Neural progenitor cell (in vitro differentiated cells): ENCODE results near the gene MACIR. TPM values are rescaled to one million over a fixed set of nuclear protein-coding genes. Genes with fewer than 3 reads are reported as not detected.

ENCODE experiments used
- DNase-seq: peaks from one replicate; pipeline ENCODE4 v3.0.0-alpha.2; 2016; ENCODE audit warnings: low spot score
- H2AFZ ChIP-seq: fragments of 200-600 bp; sonication (generic); replicated peaks from 2 replicates; pipeline ENCODE4 v1.6.1; 2016; ENCODE audit warnings: antibody characterized with exemption
- H3F3A ChIP-seq: fragments of 200-600 bp; sonication (generic); 2 replicates; pipeline ENCODE4 v1.6.1; 2016; ENCODE audit warnings: antibody characterized with exemption, low read depth
- H3K27ac ChIP-seq: fragments of 200-600 bp; sonication (generic); 2 replicates; pipeline ENCODE4 v1.5.1; 2016; ENCODE audit warnings: mild to moderate bottlenecking
- H3K27me3 ChIP-seq: fragments of 200-600 bp; sonication (generic); 2 replicates; pipeline ENCODE4 v1.6.1; 2016; ENCODE audit warnings: mild to moderate bottlenecking, moderate library complexity
- H3K36me3 ChIP-seq: fragments of 200-600 bp; sonication (generic); 2 replicates; pipeline ENCODE4 v1.5.1; 2016
- H3K4me1 ChIP-seq: fragments of 200-600 bp; sonication (generic); 2 replicates; pipeline ENCODE4 v1.6.1; 2016; ENCODE audit warnings: mixed run types
- H3K4me2 ChIP-seq: fragments of 200-600 bp; sonication (generic); 2 replicates; pipeline ENCODE4 v1.6.1; 2016
- H3K4me3 ChIP-seq: fragments of 200-600 bp; sonication (generic); 2 replicates; pipeline ENCODE4 v1.5.1; 2016
- H3K79me2 ChIP-seq: fragments of 200-600 bp; sonication (generic); 2 replicates; pipeline ENCODE4 v1.6.1; 2016; ENCODE audit warnings: low read depth
- H3K9ac ChIP-seq: fragments of 200-600 bp; sonication (generic); 2 replicates; pipeline ENCODE4 v1.6.1; 2016
- H3K9me3 ChIP-seq: fragments of 200-600 bp; sonication (generic); 2 replicates; pipeline ENCODE4 v1.5.1; 2016; ENCODE audit warnings: low read depth
- H4K20me1 ChIP-seq: fragments of 200-600 bp; sonication (generic); 2 replicates; pipeline ENCODE4 v1.6.1; 2016; ENCODE audit warnings: low read depth
- H3K27ac Mint-ChIP-seq: 3 replicates; pipeline ENCODE4 v1.8.0; 2021; ENCODE audit warnings: mixed read lengths
- H3K27me3 Mint-ChIP-seq: 2 replicates; pipeline ENCODE4 v1.8.0; 2022; ENCODE audit warnings: low read depth, mild to moderate bottlenecking, inconsistent platforms, moderate library complexity, mixed read lengths; ENCODE audit not compliant: insufficient read depth
- H3K36me3 Mint-ChIP-seq: 3 replicates; pipeline ENCODE4 v1.8.0; 2021; ENCODE audit warnings: mixed read lengths
- H3K4me1 Mint-ChIP-seq: 3 replicates; pipeline ENCODE4 v1.8.0; 2021; ENCODE audit warnings: mixed read lengths
- H3K4me3 Mint-ChIP-seq: 3 replicates; pipeline ENCODE4 v1.8.0; 2021; ENCODE audit warnings: mild to moderate bottlenecking, moderate library complexity, mixed read lengths
- H3K9me3 Mint-ChIP-seq: 3 replicates; pipeline ENCODE4 v1.8.0; 2020; ENCODE audit warnings: mixed read lengths
- CTCF ChIP-seq: fragments of 200-600 bp; sonication (generic); IDR thresholded peaks from 2 replicates; pipeline ENCODE4 v1.5.1; 2017; ENCODE audit warnings: antibody characterized with exemption, mild to moderate bottlenecking
- EZH2 ChIP-seq: fragments of 200-600 bp; sonication (generic); IDR thresholded peaks from 2 replicates; pipeline ENCODE4 v1.6.1; 2017; ENCODE audit warnings: antibody characterized with exemption, mild to moderate bottlenecking, moderate library complexity
- EZH2phosphoT487 ChIP-seq: fragments of 200-600 bp; sonication (generic); IDR thresholded peaks from 2 replicates; pipeline ENCODE4 v1.6.1; 2017; ENCODE audit warnings: antibody characterized with exemption
- total RNA-seq: library from RNA; depleted of rRNA; stranded (reverse); fragments of >200 nt; gene quantifications from 2 replicates; pipeline ENCODE4 v1.2.3, GENCODE V29; 2015; ENCODE audit warnings: low replicate concordance

Gene MACIR
- total RNA-seq, 1 donor from 2014 or later = 26.3 TPM

- Histone ChIP-seq H3K27me3 (no peaks in the 10 kb centered on the region), H3K4me2 (no peak overlapping the region), H3K27ac (no peak overlapping the region), H3K9ac (no peak overlapping the region), H3F3A (no peaks in the 10 kb centered on the region), H3K9me3 (no peaks in the 10 kb centered on the region), H3K4me1 (no peaks in the 10 kb centered on the region), H3K36me3 (no peaks in the 10 kb centered on the region), H4K20me1 (no peaks in the 10 kb centered on the region), H3K4me3 (no peak overlapping the region), H2AFZ (no peak overlapping the region), H3K79me2 (no peaks in the 10 kb centered on the region)
- no peak overlapping the region for H3K4me3 Mint-ChIP-seq
- TF ChIP-seq EZH2phosphoT487 (no peak), CTCF (no peak), EZH2 (no peak)
- no peaks in the 10 kb centered on the region for H3K27me3 Mint-ChIP-seq
- H3K9me3 Mint-ChIP-seq = peaks cover 3% of the 10 kb centered on the region
- no peaks in the 10 kb centered on the region for H3K36me3 Mint-ChIP-seq
- no peak overlapping the region for H3K27ac Mint-ChIP-seq
- peaks cover 6% of the 10 kb centered on the region for H3K4me1 Mint-ChIP-seq
- no peak for DNase-seq
Measured at GRCh38 chr5:103245761-103246160, 12.8 kb upstream of the MACIR start.

GRCh38 chr5:103247118-103247517, 11.4 kb upstream of the MACIR start:
- Histone ChIP-seq H3K4me2 (no peak overlapping the region), H3K4me1 (no peaks in the 10 kb centered on the region), H3K4me3 (no peak overlapping the region), H3K27ac (no peak overlapping the region), H3K9ac (no peak overlapping the region), H2AFZ (no peak overlapping the region), H3K36me3 (no peaks in the 10 kb centered on the region), H3F3A (no peaks in the 10 kb centered on the region), H3K79me2 (no peaks in the 10 kb centered on the region), H3K27me3 (no peaks in the 10 kb centered on the region), H4K20me1 (no peaks in the 10 kb centered on the region), H3K9me3 (no peaks in the 10 kb centered on the region)
- H3K9me3 Mint-ChIP-seq = peaks cover under 1% of the 10 kb centered on the region
- H3K4me1 Mint-ChIP-seq = peaks cover 6% of the 10 kb centered on the region
- H3K27me3 Mint-ChIP-seq = peaks cover 2% of the 10 kb centered on the region
- TF ChIP-seq CTCF (no peak), EZH2phosphoT487 (no peak), EZH2 (no peak)
- H3K36me3 Mint-ChIP-seq = no peaks in the 10 kb centered on the region
- DNase-seq = no peak
- H3K4me3 Mint-ChIP-seq = no peak overlapping the region
- H3K27ac Mint-ChIP-seq = no peak overlapping the region

- TF ChIP-seq EZH2 (no peak), CTCF (no peak), EZH2phosphoT487 (no peak)
- Histone ChIP-seq H3K9ac (no peak overlapping the region), H3K79me2 (no peaks in the 10 kb centered on the region), H3K9me3 (no peaks in the 10 kb centered on the region), H3K27ac (no peak overlapping the region), H3K36me3 (no peaks in the 10 kb centered on the region), H3K4me1 (no peaks in the 10 kb centered on the region), H3K27me3 (no peaks in the 10 kb centered on the region), H3F3A (no peaks in the 10 kb centered on the region), H3K4me3 (no peak overlapping the region), H3K4me2 (no peak overlapping the region), H4K20me1 (no peaks in the 10 kb centered on the region), H2AFZ (no peak overlapping the region)
- Mint-ChIP-seq H3K27me3 (peaks cover 2% of the 10 kb centered on the region), H3K4me3 (no peak overlapping the region), H3K4me1 (peaks cover 2% of the 10 kb centered on the region), H3K27ac (no peak overlapping the region), H3K9me3 (no peaks in the 10 kb centered on the region), H3K36me3 (no peaks in the 10 kb centered on the region)
- no peak for DNase-seq
Measured at GRCh38 chr5:103249068-103249467, 9.5 kb upstream of the MACIR start.

GRCh38 chr5:103254921-103255320, 3.6 kb upstream of the MACIR start:
- H3K4me1 ChIP-seq = peaks cover 4% of the 10 kb centered on the region
- peaks cover 3% of the 10 kb centered on the region for H3K27me3 Mint-ChIP-seq
- peaks cover 7% of the 10 kb centered on the region for H3K4me1 Mint-ChIP-seq
- H3K36me3 ChIP-seq = no peaks in the 10 kb centered on the region
- H3F3A ChIP-seq = no peaks in the 10 kb centered on the region
- no peak overlapping the region for H2AFZ ChIP-seq
- TF ChIP-seq CTCF (no peak), EZH2phosphoT487 (no peak), EZH2 (no peak)
- H3K27ac Mint-ChIP-seq = no peak overlapping the region
- H3K36me3 Mint-ChIP-seq = no peaks in the 10 kb centered on the region
- H3K4me3 Mint-ChIP-seq = no peak overlapping the region
- H3K9me3 Mint-ChIP-seq = peaks cover 2% of the 10 kb centered on the region
- no peak for DNase-seq
- no peak overlapping the region for H3K4me2 ChIP-seq
- H3K9ac ChIP-seq = no peak overlapping the region
- no peak overlapping the region for H3K27ac ChIP-seq
- peaks cover 2% of the 10 kb centered on the region for H4K20me1 ChIP-seq
- no peaks in the 10 kb centered on the region for H3K9me3 ChIP-seq
- no peaks in the 10 kb centered on the region for H3K27me3 ChIP-seq
- H3K4me3 ChIP-seq = no peak overlapping the region
- peaks cover 6% of the 10 kb centered on the region for H3K79me2 ChIP-seq
